Mammary epithelial cell (primary cell): ENCODE measurements around the gene ANKEF1.

Source experiments
- CTCF ChIP-seq, 2 donors: IDR thresholded peaks in 1 of 2; conservative IDR thresholded peaks in 1 of 2; 2 replicates each; pipeline ENCODE4 v1.5.1; 2011 to 2012; ENCODE audit warnings: inconsistent platforms in 2 of 2, low read length in 2 of 2, mild to moderate bottlenecking in 2 of 2, control low read depth in 1 of 2, low read depth in 1 of 2; ENCODE audit not compliant: insufficient read depth in 1 of 2; ENCODE audit errors: extremely low read depth in 1 of 2
- EZH2 ChIP-seq: IDR thresholded peaks from 2 replicates; pipeline ENCODE4 v1.6.1; 2012; ENCODE audit warnings: low read length, inconsistent platforms, borderline replicate concordance

- TF ChIP-seq CTCF (conservative IDR thresholded peaks at IDR 0.05 in 1 of 2, IDR thresholded peaks at IDR 0.05 in 1 of 2; ENCODE audit: extremely low read depth in 1 of 2, insufficient read depth in 1 of 2, low read depth in 1 of 2, low read length in 2 of 2), result no peak
- TF ChIP-seq EZH2, result no peak
Measured at GRCh38 chr20:10089871-10090587, 55.2 kb downstream of the ANKEF1 start.
